OCI-LY1 (cell line): Measurements from ENCODE around the gene ZNF512.

Experiments
- H2AFZ ChIP-seq: fragments of 200-600 bp; sonication (generic), shearing (Covaris generic); 2 replicates; pipeline ENCODE4 v1.6.0; 2014; ENCODE audit warnings: antibody characterized with exemption, mild to moderate bottlenecking, low read length
- H3F3A ChIP-seq: fragments of 200-600 bp; sonication (generic), shearing (Covaris generic); 2 replicates; pipeline ENCODE4 v1.6.0; 2014; ENCODE audit warnings: mild to moderate bottlenecking, antibody characterized with exemption, low read length, moderate library complexity; ENCODE audit not compliant: insufficient read depth
- H3K27ac ChIP-seq: fragments of 200-600 bp; sonication (generic); 2 replicates; pipeline ENCODE4 v1.5.1; 2014; ENCODE audit warnings: low read length, mixed run types, mild to moderate bottlenecking, low read depth; ENCODE audit not compliant: poor library complexity, severe bottlenecking
- H3K27me3 ChIP-seq: fragments of 200-600 bp; sonication (generic); 2 replicates; pipeline ENCODE4 v1.6.0; 2014; ENCODE audit warnings: antibody characterized with exemption, mild to moderate bottlenecking, low read length, moderate library complexity; ENCODE audit not compliant: insufficient read depth
- H3K36me3 ChIP-seq: fragments of 200-600 bp; sonication (generic); 2 replicates; pipeline ENCODE4 v1.6.1; 2014; ENCODE audit warnings: mild to moderate bottlenecking, antibody characterized with exemption, low read length, moderate library complexity, mixed read lengths; ENCODE audit not compliant: insufficient read depth
- H3K4me1 ChIP-seq: fragments of 200-600 bp; sonication (generic); 2 replicates; pipeline ENCODE4 v1.5.1; 2014; ENCODE audit warnings: mild to moderate bottlenecking, low read length, moderate library complexity; ENCODE audit not compliant: insufficient read depth, severe bottlenecking
- H3K4me2 ChIP-seq: fragments of 200-600 bp; sonication (generic), shearing (Covaris generic); 2 replicates; pipeline ENCODE4 v1.6.1; 2014; ENCODE audit warnings: low read length
- H3K4me3 ChIP-seq: fragments of 200-600 bp; sonication (generic); 2 replicates; pipeline ENCODE4 v1.5.1; 2014; ENCODE audit warnings: low read length, low read depth, mild to moderate bottlenecking, mixed read lengths; ENCODE audit not compliant: poor library complexity, severe bottlenecking
- H3K79me2 ChIP-seq: fragments of 200-600 bp; shearing (Covaris generic); 2 replicates; pipeline ENCODE4 v1.6.1; 2016; ENCODE audit warnings: mixed run types, low read length, mixed read lengths; ENCODE audit not compliant: insufficient read depth
- H3K9ac ChIP-seq: fragments of 200-600 bp; sonication (generic), shearing (Covaris generic); 2 replicates; pipeline ENCODE4 v1.6.1; 2014; ENCODE audit warnings: mild to moderate bottlenecking, low read length, mixed read lengths
- H3K9me2 ChIP-seq: fragments of 200-600 bp; sonication (generic), shearing (Covaris generic); 2 replicates; pipeline ENCODE4 v1.6.1; 2014; ENCODE audit warnings: low read depth, mild to moderate bottlenecking, low read length, mixed read lengths
- H3K9me3 ChIP-seq: fragments of 200-600 bp; shearing (Covaris generic); 2 replicates; pipeline ENCODE4 v1.6.1; 2014; ENCODE audit warnings: low read length, mixed read lengths
- H4K20me1 ChIP-seq: fragments of 200-600 bp; sonication (generic), shearing (Covaris generic); 2 replicates; pipeline ENCODE4 v1.6.0; 2016; ENCODE audit warnings: mild to moderate bottlenecking, low read length; ENCODE audit not compliant: insufficient read depth
- CTCF ChIP-seq: fragments of 200-600 bp; sonication (generic), shearing (Covaris generic); IDR thresholded peaks from 2 replicates; pipeline ENCODE4 v1.5.1; 2017; ENCODE audit warnings: mild to moderate bottlenecking, antibody characterized with exemption, low read length, moderate library complexity, mixed read lengths
- EZH2 ChIP-seq: fragments of 200-600 bp; sonication (generic), shearing (Covaris generic); IDR thresholded peaks from 2 replicates; pipeline ENCODE4 v1.8.0; 2017; ENCODE audit warnings: borderline replicate concordance, mixed run types, mild to moderate bottlenecking, antibody characterized with exemption, low read length, moderate library complexity, mixed read lengths

The ZNF512 gene

GRCh38 chr2:27582129-27582694 lies 630 bp upstream of the ZNF512 start:
- Histone ChIP-seq H3K36me3 (no peaks in the 10 kb centered on the region; the same call in 1 of the 2 replicates), H3K79me2 (peaks cover 40% of the 10 kb centered on the region), H3K9me3 (peaks cover 10% of the 10 kb centered on the region), H3K27ac (no peak overlapping the region), H2AFZ (peak overlapping the region; percentile 95), H3K9me2 (no peaks in the 10 kb centered on the region), H3K4me2 (peak overlapping the region; percentile 86), H3K27me3 (no peaks in the 10 kb centered on the region; the same call in 1 of the 2 replicates), H3K4me3 (peak overlapping the region; percentile 79), H4K20me1 (no peaks in the 10 kb centered on the region), H3K9ac (peak overlapping the region; percentile 40; the same call in 1 of the 2 replicates), H3K4me1 (peaks cover 26% of the 10 kb centered on the region), H3F3A (no peaks in the 10 kb centered on the region)
- TF ChIP-seq CTCF = no peak
- no peak for TF ChIP-seq EZH2

- Histone ChIP-seq H3K4me1 (peaks cover 26% of the 10 kb centered on the region), H3K9me3 (peaks cover 3% of the 10 kb centered on the region; the same call in 1 of the 2 replicates), H3K9me2 (no peaks in the 10 kb centered on the region), H3K79me2 (peaks cover 53% of the 10 kb centered on the region), H3K4me3 (peak overlapping the region; percentile 79), H4K20me1 (no peaks in the 10 kb centered on the region), H3K27ac (peak overlapping the region; percentile 19), H3K9ac (peak overlapping the region; percentile 76), H3K4me2 (peak overlapping the region; percentile 86), H3K36me3 (no peaks in the 10 kb centered on the region; the same call in 1 of the 2 replicates), H3F3A (no peaks in the 10 kb centered on the region), H3K27me3 (no peaks in the 10 kb centered on the region), H2AFZ (no peak overlapping the region)
- TF ChIP-seq EZH2 (no peak), CTCF (no peak)
These were observed 611 bp downstream of the ZNF512 start for GRCh38 chr2:27583390-27583915.

- H4K20me1 ChIP-seq = no peaks in the 10 kb centered on the region
- peak overlapping the region; percentile 86 for H3K4me2 ChIP-seq
- H3K4me1 ChIP-seq = peaks cover 26% of the 10 kb centered on the region
- H3K9ac ChIP-seq = peak overlapping the region; percentile 76; the same call in 1 of the 2 replicates
- H3F3A ChIP-seq = no peaks in the 10 kb centered on the region
- peaks cover 4% of the 10 kb centered on the region for H3K9me3 ChIP-seq
- no peaks in the 10 kb centered on the region for H3K9me2 ChIP-seq
- H3K4me3 ChIP-seq = peak overlapping the region; percentile 79
- H3K27me3 ChIP-seq = no peaks in the 10 kb centered on the region
- H2AFZ ChIP-seq = no peak overlapping the region
- peaks cover 64% of the 10 kb centered on the region for H3K79me2 ChIP-seq
- H3K27ac ChIP-seq = no peak overlapping the region
- no peak for TF ChIP-seq EZH2
- TF ChIP-seq CTCF = no peak
- H3K36me3 ChIP-seq = no peaks in the 10 kb centered on the region
These were observed 1.8 kb downstream of the ZNF512 start for GRCh38 chr2:27584597-27584996.
